ENCODE measurements around the gene ARRB1. TPM values are rescaled to one million over a fixed set of nuclear protein-coding genes. Genes with fewer than 3 reads are reported as not detected.

ARRB1 gene
- total and polyA plus RNA-seq, 2 of the 13 experiments (the other 11 are each of a cell fraction or from before 2014, with no cell fraction given): 22.5 to 35.7 TPM

DNA sequence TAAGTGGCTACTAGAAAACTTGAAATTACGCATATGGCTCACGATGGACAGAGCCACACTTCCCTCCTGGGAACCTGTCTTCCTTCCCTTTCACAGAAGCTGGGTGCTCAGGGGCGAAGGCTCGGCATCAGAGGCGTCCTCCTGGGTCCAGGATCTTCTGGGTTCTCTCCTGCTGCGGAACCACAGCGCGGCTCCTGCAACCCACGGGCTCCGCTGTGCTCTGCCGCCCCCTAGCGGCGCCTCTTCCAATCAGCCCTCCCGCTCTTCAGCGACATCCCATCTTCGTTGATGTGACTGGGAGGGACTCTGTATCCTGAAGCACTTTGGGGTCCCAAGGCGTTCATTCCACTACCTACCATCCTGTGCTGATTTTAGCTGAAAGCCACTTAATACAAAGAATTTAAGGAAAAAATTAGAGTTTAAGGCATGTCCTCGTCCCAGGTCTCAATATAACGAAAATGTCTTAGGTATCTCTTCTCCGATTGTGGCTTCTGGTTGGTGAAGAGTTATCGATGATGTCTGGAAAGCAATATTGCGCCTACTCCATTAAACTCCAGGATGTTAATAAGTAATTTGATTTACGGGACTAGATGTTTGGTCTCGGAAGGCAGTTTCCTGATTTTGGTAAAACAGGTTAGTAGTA lies 33.1 kb upstream of the ARRB1 start (continued):
- TF ChIP-seq ZNF782 (CRISPR knock-in tag; IDR thresholded peaks at IDR 0.05; ENCODE audit: borderline replicate concordance): no peak
- TF ChIP-seq, protein P1, sequence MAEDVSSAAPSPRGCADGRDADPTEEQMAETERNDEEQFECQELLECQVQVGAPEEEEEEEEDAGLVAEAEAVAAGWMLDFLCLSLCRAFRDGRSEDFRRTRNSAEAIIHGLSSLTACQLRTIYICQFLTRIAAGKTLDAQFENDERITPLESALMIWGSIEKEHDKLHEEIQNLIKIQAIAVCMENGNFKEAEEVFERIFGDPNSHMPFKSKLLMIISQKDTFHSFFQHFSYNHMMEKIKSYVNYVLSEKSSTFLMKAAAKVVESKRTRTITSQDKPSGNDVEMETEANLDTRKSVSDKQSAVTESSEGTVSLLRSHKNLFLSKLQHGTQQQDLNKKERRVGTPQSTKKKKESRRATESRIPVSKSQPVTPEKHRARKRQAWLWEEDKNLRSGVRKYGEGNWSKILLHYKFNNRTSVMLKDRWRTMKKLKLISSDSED (CRISPR knock-in tag; IDR thresholded peaks at IDR 0.05): no peak
- no peak for TF ChIP-seq ZSCAN29 (CRISPR knock-in tag; conservative IDR thresholded peaks at IDR 0.05)
- TF ChIP-seq ZNF326 (CRISPR knock-in tag; IDR thresholded peaks at IDR 0.05; ENCODE audit: borderline replicate concordance): no peak
- TF ChIP-seq HNRNPUL1 (IDR thresholded peaks at IDR 0.05; ENCODE audit: low read depth, low read length): no peak
- TF ChIP-seq SYNCRIP (IDR thresholded peaks at IDR 0.05; ENCODE audit: insufficient read depth, low read depth, low read length): no peak
- TF ChIP-seq ZNF124 (CRISPR knock-in tag; IDR thresholded peaks at IDR 0.05): peak; percentile 78; the same call in 1 of the 2 replicates
- no peak for TF ChIP-seq ZNF746 (CRISPR knock-in tag; IDR thresholded peaks at IDR 0.05)
- TF ChIP-seq ATM (IDR thresholded peaks at IDR 0.05; ENCODE audit: borderline replicate concordance): no peak
- TF ChIP-seq, protein P2, sequence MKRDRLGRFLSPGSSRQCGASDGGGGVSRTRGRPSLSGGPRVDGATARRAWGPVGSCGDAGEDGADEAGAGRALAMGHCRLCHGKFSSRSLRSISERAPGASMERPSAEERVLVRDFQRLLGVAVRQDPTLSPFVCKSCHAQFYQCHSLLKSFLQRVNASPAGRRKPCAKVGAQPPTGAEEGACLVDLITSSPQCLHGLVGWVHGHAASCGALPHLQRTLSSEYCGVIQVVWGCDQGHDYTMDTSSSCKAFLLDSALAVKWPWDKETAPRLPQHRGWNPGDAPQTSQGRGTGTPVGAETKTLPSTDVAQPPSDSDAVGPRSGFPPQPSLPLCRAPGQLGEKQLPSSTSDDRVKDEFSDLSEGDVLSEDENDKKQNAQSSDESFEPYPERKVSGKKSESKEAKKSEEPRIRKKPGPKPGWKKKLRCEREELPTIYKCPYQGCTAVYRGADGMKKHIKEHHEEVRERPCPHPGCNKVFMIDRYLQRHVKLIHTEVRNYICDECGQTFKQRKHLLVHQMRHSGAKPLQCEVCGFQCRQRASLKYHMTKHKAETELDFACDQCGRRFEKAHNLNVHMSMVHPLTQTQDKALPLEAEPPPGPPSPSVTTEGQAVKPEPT (CRISPR knock-in tag; IDR thresholded peaks at IDR 0.05; ENCODE audit: low read depth): no peak
- TF ChIP-seq ARNTL (CRISPR knock-in tag; IDR thresholded peaks at IDR 0.05): no peak
- no peak for TF ChIP-seq FOXK2 (IDR thresholded peaks at IDR 0.05)
- no peak for TF ChIP-seq ZNF839 (CRISPR knock-in tag; IDR thresholded peaks at IDR 0.05; ENCODE audit: borderline replicate concordance)
- TF ChIP-seq, protein P3, sequence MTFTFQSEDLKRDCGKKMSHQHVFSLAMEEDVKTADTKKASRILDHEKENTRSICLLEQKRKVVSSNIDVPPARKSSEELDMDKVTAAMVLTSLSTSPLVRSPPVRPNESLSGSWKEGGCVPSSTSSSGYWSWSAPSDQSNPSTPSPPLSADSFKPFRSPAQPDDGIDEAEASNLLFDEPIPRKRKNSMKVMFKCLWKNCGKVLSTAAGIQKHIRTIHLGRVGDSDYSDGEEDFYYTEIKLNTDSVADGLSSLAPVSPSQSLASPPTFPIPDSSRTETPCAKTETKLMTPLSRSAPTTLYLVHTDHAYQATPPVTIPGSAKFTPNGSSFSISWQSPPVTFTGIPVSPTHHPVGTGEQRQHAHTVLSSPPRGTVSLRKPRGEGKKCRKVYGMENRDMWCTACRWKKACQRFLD (CRISPR knock-in tag; IDR thresholded peaks at IDR 0.05; ENCODE audit: borderline replicate concordance): no peak
- TF ChIP-seq, protein P4, sequence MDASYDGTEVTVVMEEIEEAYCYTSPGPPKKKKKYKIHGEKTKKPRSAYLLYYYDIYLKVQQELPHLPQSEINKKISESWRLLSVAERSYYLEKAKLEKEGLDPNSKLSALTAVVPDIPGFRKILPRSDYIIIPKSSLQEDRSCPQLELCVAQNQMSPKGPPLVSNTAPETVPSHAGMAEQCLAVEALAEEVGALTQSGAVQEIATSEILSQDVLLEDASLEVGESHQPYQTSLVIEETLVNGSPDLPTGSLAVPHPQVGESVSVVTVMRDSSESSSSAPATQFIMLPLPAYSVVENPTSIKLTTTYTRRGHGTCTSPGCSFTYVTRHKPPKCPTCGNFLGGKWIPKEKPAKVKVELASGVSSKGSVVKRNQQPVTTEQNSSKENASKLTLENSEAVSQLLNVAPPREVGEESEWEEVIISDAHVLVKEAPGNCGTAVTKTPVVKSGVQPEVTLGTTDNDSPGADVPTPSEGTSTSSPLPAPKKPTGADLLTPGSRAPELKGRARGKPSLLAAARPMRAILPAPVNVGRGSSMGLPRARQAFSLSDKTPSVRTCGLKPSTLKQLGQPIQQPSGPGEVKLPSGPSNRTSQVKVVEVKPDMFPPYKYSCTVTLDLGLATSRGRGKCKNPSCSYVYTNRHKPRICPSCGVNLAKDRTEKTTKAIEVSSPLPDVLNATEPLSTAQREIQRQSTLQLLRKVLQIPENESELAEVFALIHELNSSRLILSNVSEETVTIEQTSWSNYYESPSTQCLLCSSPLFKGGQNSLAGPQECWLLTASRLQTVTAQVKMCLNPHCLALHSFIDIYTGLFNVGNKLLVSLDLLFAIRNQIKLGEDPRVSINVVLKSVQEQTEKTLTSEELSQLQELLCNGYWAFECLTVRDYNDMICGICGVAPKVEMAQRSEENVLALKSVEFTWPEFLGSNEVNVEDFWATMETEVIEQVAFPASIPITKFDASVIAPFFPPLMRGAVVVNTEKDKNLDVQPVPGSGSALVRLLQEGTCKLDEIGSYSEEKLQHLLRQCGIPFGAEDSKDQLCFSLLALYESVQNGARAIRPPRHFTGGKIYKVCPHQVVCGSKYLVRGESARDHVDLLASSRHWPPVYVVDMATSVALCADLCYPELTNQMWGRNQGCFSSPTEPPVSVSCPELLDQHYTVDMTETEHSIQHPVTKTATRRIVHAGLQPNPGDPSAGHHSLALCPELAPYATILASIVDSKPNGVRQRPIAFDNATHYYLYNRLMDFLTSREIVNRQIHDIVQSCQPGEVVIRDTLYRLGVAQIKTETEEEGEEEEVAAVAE (CRISPR knock-in tag; IDR thresholded peaks at IDR 0.05; ENCODE audit: borderline replicate concordance): no peak
- no peak for TF ChIP-seq ZNF451 (CRISPR knock-in tag; IDR thresholded peaks at IDR 0.05)
- TF ChIP-seq ATRX (CRISPR knock-in tag; IDR thresholded peaks at IDR 0.05; ENCODE audit: borderline replicate concordance): no peak
- TF ChIP-seq, protein P5, sequence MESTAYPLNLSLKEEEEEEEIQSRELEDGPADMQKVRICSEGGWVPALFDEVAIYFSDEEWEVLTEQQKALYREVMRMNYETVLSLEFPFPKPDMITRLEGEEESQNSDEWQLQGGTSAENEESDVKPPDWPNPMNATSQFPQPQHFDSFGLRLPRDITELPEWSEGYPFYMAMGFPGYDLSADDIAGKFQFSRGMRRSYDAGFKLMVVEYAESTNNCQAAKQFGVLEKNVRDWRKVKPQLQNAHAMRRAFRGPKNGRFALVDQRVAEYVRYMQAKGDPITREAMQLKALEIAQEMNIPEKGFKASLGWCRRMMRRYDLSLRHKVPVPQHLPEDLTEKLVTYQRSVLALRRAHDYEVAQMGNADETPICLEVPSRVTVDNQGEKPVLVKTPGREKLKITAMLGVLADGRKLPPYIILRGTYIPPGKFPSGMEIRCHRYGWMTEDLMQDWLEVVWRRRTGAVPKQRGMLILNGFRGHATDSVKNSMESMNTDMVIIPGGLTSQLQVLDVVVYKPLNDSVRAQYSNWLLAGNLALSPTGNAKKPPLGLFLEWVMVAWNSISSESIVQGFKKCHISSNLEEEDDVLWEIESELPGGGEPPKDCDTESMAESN (CRISPR knock-in tag; conservative IDR thresholded peaks at IDR 0.05): no peak
